GM12873 (cell line): ENCODE data around the gene DLG2.

Source experiments
- TF ChIP-seq, protein P1 (sequence below): IDR thresholded peaks from 2 replicates; pipeline ENCODE4 v1.5.1; 2012; ENCODE audit warnings: low read depth, mild to moderate bottlenecking, moderate library complexity, low read length, control low read depth; ENCODE audit not compliant: insufficient read depth; ENCODE audit errors: missing control alignments

Gene DLG2

GRCh38 chr11:84310268-84310667 is 1316.9 kb downstream of the DLG2 start:
- TF ChIP-seq, protein P1, sequence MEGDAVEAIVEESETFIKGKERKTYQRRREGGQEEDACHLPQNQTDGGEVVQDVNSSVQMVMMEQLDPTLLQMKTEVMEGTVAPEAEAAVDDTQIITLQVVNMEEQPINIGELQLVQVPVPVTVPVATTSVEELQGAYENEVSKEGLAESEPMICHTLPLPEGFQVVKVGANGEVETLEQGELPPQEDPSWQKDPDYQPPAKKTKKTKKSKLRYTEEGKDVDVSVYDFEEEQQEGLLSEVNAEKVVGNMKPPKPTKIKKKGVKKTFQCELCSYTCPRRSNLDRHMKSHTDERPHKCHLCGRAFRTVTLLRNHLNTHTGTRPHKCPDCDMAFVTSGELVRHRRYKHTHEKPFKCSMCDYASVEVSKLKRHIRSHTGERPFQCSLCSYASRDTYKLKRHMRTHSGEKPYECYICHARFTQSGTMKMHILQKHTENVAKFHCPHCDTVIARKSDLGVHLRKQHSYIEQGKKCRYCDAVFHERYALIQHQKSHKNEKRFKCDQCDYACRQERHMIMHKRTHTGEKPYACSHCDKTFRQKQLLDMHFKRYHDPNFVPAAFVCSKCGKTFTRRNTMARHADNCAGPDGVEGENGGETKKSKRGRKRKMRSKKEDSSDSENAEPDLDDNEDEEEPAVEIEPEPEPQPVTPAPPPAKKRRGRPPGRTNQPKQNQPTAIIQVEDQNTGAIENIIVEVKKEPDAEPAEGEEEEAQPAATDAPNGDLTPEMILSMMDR = no peak

GRCh38 chr11:84300092-84300491 is 1327.1 kb downstream of the DLG2 start:
- TF ChIP-seq, protein P1 = no peak

DNA sequence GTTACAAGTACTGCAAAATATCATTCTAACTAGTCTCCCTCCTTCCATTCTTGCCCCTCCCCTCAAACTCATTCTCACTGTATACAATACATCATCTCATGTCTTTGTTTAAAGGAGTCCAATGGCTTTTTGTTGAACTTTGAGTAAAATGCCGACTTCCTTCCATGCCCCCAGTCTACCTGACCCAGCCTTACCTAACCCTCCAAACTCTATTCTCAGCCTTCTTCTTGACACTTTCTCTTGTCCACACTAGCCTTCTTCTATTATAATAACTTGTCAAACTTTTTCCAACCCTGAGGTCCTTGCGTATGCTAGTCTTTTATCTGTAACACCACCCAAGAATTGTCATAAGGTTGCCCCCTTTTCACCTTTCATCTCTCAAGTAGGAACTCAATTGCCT is 1329.6 kb downstream of the DLG2 start:
- TF ChIP-seq, protein P1 = no peak

DNA sequence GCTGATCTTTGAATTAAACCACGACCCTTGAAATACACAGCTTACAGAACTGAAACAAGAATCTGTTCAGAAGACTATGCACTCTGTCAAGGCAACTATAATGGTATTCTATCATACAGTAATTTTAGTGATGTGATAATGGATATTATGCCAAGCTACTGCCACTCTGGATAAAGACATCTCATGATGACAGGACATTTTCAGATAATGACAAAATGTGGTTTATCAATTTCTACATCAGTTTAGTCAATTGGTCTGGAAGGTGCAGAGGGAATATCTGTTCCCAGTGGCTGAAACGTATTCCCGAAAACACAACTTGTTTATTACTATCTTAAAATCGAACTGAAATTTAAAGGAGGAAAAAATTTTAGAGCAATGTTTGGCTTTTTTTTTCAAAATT is 1331.3 kb downstream of the DLG2 start:
- TF ChIP-seq, protein P1 = no peak

DNA sequence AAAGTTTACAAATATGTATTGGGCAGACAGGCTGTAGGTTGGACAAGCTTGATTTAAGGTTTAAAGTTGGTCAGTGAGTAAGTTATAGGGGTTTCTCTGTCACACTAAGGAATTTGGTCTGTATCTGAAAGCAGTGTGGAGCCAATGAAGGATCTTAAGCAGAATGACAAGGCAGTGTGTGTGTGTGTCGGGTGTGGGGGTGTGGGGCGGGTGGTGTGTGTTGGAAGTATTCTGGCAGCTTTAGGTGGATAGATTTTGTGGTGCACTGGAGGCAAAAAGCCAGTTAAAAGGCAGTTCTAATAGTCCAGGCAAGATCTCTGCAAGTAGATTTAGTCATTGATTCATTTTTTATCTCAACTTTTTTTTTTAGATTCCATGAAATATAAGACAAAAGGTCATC is 1334.2 kb downstream of the DLG2 start:
- TF ChIP-seq, protein P1 = no peak

DNA sequence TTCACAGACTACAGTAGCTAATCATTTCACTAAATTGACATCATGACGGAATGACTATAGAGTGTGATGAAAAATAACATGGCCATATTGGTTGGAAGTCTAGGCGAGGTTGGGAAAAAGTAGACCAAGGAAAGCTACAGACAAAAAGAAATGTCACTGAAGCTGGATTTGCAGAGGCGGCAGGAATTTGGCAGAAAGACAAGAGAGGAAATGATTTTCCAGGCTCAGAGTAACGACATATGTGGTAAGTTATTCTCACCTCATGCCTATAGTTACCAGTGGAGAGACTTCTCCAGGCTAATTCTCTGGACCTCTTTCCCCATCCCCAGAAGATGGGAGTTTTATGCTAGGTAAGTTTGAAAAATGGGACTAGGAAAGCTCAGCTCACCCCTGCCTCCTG is 1335.1 kb downstream of the DLG2 start:
- TF ChIP-seq, protein P1 = no peak

- TF ChIP-seq, protein P1 = no peak
These were observed 1336.5 kb downstream of the DLG2 start for GRCh38 chr11:84290647-84291046.
